Measurements from ENCODE around the gene SLC23A2.

SLC23A2 gene

GRCh38 chr20:4896119-4896702 lies 105.1 kb downstream of the SLC23A2 start:
- Histone ChIP-seq H3K4me1 (peaks cover 0 to 14% (median 2%) of the 10 kb centered on the region in 4 donors), H3K9me3 (no peaks in the 10 kb centered on the region), H3K27ac (no peak overlapping the region), H3K4me3 (no peak overlapping the region), H3K27me3 (no peaks in the 10 kb centered on the region), H3K36me3 (peaks cover 7 to 45% (median 12%) of the 10 kb centered on the region in 3 donors)
- no peak for DNase-seq
- TF ChIP-seq CTCF (IDR thresholded peaks at IDR 0.05), result no peak
- intact Hi-C loops (cut with DNase I; ENCODE audit: low total_unique reads), result no loop called here

GRCh38 chr20:4894981-4895381 lies 106.3 kb downstream of the SLC23A2 start:
- TF ChIP-seq CTCF (IDR thresholded peaks at IDR 0.05), result no peak
- Histone ChIP-seq H3K27ac (no peak overlapping the region), H3K9me3 (no peaks in the 10 kb centered on the region), H3K27me3 (no peaks in the 10 kb centered on the region), H3K4me1 (peaks cover 0 to 14% (median 2%) of the 10 kb centered on the region in 4 donors), H3K4me3 (no peak overlapping the region), H3K36me3 (peaks cover 7 to 47% (median 15%) of the 10 kb centered on the region in 3 donors)
- no peak for DNase-seq
- intact Hi-C loops (cut with DNase I; ENCODE audit: low total_unique reads), result no loop called here

DNA sequence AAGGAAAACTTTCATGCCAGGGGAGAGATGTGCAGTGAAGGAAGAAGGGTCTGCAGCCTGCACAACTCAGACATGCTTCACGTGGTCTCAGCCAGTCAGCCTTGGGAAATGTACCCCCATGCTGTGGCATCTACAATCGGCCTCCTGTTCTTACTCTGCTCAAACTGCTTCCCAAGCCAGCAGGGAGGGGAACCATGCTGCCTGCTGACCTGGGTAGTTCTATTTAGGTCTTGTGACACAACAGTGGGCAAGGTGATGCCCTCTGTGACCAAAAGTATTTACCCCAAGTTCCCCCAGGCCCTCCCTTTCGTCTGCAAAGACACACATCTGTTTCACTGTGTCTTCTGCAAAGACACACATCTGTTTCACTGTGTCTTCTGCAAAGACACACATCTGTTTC lies 106.9 kb downstream of the SLC23A2 start:
- H3K27ac ChIP-seq, result no peak overlapping the region
- no peak for TF ChIP-seq CTCF (IDR thresholded peaks at IDR 0.05)
- intact Hi-C loops (cut with DNase I; ENCODE audit: low total_unique reads), result no loop called here
- no peak for DNase-seq
- H3K27me3 ChIP-seq, result no peaks in the 10 kb centered on the region
- H3K4me1 ChIP-seq, result peaks cover 0 to 14% (median 2%) of the 10 kb centered on the region in 4 donors
- peaks cover 11 to 51% (median 21%) of the 10 kb centered on the region in 3 donors for H3K36me3 ChIP-seq
- no peaks in the 10 kb centered on the region for H3K9me3 ChIP-seq
- no peak overlapping the region for H3K4me3 ChIP-seq

- Histone ChIP-seq H3K27ac (no peak overlapping the region), H3K4me1 (peaks cover 0 to 10% (median under 1%) of the 10 kb centered on the region in 4 donors), H3K36me3 (peaks cover 5 to 51% (median 22%) of the 10 kb centered on the region in 3 donors), H3K9me3 (no peaks in the 10 kb centered on the region), H3K4me3 (no peak overlapping the region), H3K27me3 (no peaks in the 10 kb centered on the region)
- intact Hi-C loops (cut with DNase I; ENCODE audit: low total_unique reads), result no loop called here
- no peak for TF ChIP-seq CTCF (IDR thresholded peaks at IDR 0.05)
- no peak for DNase-seq
Observed at GRCh38 chr20:4893709-4894108, 107.6 kb downstream of the SLC23A2 start.

DNA sequence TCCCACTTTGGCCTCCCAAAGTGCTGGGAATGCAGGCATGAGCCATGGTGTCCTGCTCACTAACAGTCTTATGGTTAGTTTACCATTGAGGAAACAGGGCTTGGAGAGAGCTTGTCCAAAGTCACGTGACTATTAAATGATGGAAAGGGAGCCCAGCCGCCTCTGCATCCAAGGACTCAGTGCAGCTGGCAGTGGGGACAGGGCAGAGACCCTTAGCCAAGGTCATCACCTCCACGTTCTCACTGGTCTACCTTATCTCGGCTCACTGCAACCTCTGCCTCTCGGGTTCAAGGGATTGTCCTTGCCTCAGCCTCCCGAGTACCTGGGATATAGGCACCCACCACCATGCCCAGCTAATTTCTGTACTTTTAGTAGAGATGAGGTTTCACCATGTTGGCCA lies 109.3 kb downstream of the SLC23A2 start:
- Histone ChIP-seq H3K27me3 (no peaks in the 10 kb centered on the region), H3K36me3 (peaks cover 4 to 50% (median 25%) of the 10 kb centered on the region in 3 donors), H3K4me1 (no peaks in the 10 kb centered on the region), H3K27ac (no peak overlapping the region), H3K4me3 (no peak overlapping the region), H3K9me3 (no peaks in the 10 kb centered on the region)
- intact Hi-C loops (cut with DNase I; ENCODE audit: low total_unique reads), result no loop called here
- TF ChIP-seq CTCF (IDR thresholded peaks at IDR 0.05), result no peak
- DNase-seq, result no peak

Measured in tibial artery (tissue), 4 donors.